HepG2 (cell line): ENCODE data around the gene MED12L.

Source experiments
- CTCF ChIP-seq: sonication (generic); formaldehyde crosslinking; IDR thresholded peaks from 2 replicates; pipeline ENCODE4 v1.5.0; 2020; ENCODE audit warnings: mild to moderate bottlenecking, missing genetic modification reagents, moderate library complexity
- GLI4 ChIP-seq: sonication (generic); formaldehyde crosslinking; IDR thresholded peaks from 2 replicates; pipeline ENCODE4 v1.5.1; 2020; ENCODE audit warnings: missing genetic modification reagents, mild to moderate bottlenecking, moderate library complexity, borderline replicate concordance
- KMT2A ChIP-seq: sonication (generic); formaldehyde crosslinking; IDR thresholded peaks from 2 replicates; pipeline ENCODE4 v1.4.0; 2020; ENCODE audit warnings: missing genetic modification reagents
- NFIC ChIP-seq: IDR thresholded peaks from 2 replicates; pipeline ENCODE4 v1.6.1; 2012; ENCODE audit warnings: mild to moderate bottlenecking, low read length, inconsistent platforms
- RAD21 ChIP-seq: fragments of 450-650 bp; formaldehyde crosslinking; IDR thresholded peaks from 2 replicates; pipeline ENCODE4 v1.5.0; 2020; ENCODE audit warnings: mild to moderate bottlenecking
- ZNF317 ChIP-seq: sonication (generic); formaldehyde crosslinking; IDR thresholded peaks from 2 replicates; pipeline ENCODE4 v1.5.0; 2020; ENCODE audit warnings: mild to moderate bottlenecking, missing genetic modification reagents
- ZSCAN22 ChIP-seq: sonication (generic); formaldehyde crosslinking; IDR thresholded peaks from 2 replicates; pipeline ENCODE4 v1.4.0; 2020; ENCODE audit warnings: mild to moderate bottlenecking, missing genetic modification reagents

- TF ChIP-seq CTCF (CRISPR knock-in tag) (no peak), ZSCAN22 (no peak), GLI4 (CRISPR knock-in tag) (no peak), NFIC (no peak), ZNF317 (CRISPR knock-in tag) (no peak), KMT2A (no peak), RAD21 (no peak)
Observed at GRCh38 chr3:151357463-151357850, 272.0 kb downstream of the MED12L start.
